Colonic mucosa (tissue), 4 donors: Measurements from ENCODE around the gene KRT74. TPM values are rescaled to one million over a fixed set of nuclear protein-coding genes. Genes with fewer than 3 reads are reported as not detected.

Experiments used
- DNase-seq: peaks from one replicate; pipeline ENCODE4 v3.0.0-alpha.2; 2020
- H3K27ac ChIP-seq: fragments of 200-600 bp; one replicate; pipeline ENCODE4 v1.8.0; 2021
- H3K27me3 ChIP-seq: fragments of 200-600 bp; one replicate; pipeline ENCODE4 v1.8.0; 2021
- H3K36me3 ChIP-seq: fragments of 200-600 bp; one replicate; pipeline ENCODE4 v1.8.0; 2021
- H3K4me1 ChIP-seq: fragments of 200-600 bp; one replicate; pipeline ENCODE4 v1.8.0; 2021; ENCODE audit warnings: mild to moderate bottlenecking
- H3K4me3 ChIP-seq: fragments of 200-600 bp; one replicate; pipeline ENCODE4 v1.8.0; 2021
- H3K9ac ChIP-seq, 2 donors: one replicate each; pipeline ENCODE4 v1.7.0; 2013; ENCODE audit warnings: control low read depth in 2 of 2, low read depth in 2 of 2, low read length in 2 of 2
- H3K9me3 ChIP-seq: fragments of 200-600 bp; one replicate; pipeline ENCODE4 v1.8.0; 2021
- intact Hi-C: fragments of 100-400 bp; cut with DNase I; formaldehyde crosslinking; loops from one replicate; pipeline ENCODE4 v1.14.1; 2022
- total RNA-seq, 2 donors: library from RNA; stranded (reverse); fragmentation: NEBNext Ultra II Directional in 1 of 2; extraction: Animal tissue kit (Norgen Biotek cat#: 25700) in 1 of 2; gene quantifications; one replicate each; pipeline ENCODE4 v1.2.1, GENCODE V29; 2021
- TF ChIP-seq, protein P1 (sequence below): fragments of 200-600 bp; IDR thresholded peaks from one replicate; pipeline ENCODE4 v1.8.0; 2022; ENCODE audit warnings: antibody characterized with exemption, mild to moderate bottlenecking
- donor health status: healthy.
- donor health status: DM: no; HTN: no; CAD: no.
- donor health status: DM: no; HTN: no; CAD: no.

The KRT74 gene
- total RNA-seq, 2 donors from 2014 or later: not detected

- no peaks in the 10 kb centered on the region for H3K9me3 ChIP-seq
- H3K4me3 ChIP-seq: no peak overlapping the region
- no peak overlapping the region for H3K27ac ChIP-seq
- peaks cover 15% of the 10 kb centered on the region for H3K27me3 ChIP-seq
- no peaks in the 10 kb centered on the region for H3K36me3 ChIP-seq
- no peak for DNase-seq
- H3K4me1 ChIP-seq: no peaks in the 10 kb centered on the region
- intact Hi-C loops: no loop called here
- no peak overlapping the region for H3K9ac ChIP-seq
- TF ChIP-seq, protein P1, sequence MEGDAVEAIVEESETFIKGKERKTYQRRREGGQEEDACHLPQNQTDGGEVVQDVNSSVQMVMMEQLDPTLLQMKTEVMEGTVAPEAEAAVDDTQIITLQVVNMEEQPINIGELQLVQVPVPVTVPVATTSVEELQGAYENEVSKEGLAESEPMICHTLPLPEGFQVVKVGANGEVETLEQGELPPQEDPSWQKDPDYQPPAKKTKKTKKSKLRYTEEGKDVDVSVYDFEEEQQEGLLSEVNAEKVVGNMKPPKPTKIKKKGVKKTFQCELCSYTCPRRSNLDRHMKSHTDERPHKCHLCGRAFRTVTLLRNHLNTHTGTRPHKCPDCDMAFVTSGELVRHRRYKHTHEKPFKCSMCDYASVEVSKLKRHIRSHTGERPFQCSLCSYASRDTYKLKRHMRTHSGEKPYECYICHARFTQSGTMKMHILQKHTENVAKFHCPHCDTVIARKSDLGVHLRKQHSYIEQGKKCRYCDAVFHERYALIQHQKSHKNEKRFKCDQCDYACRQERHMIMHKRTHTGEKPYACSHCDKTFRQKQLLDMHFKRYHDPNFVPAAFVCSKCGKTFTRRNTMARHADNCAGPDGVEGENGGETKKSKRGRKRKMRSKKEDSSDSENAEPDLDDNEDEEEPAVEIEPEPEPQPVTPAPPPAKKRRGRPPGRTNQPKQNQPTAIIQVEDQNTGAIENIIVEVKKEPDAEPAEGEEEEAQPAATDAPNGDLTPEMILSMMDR: no peak
These were observed 28.9 kb upstream of the KRT74 start for GRCh38 chr12:52602552-52602951.

- Histone ChIP-seq H3K9ac (no peak overlapping the region), H3K4me3 (no peak overlapping the region), H3K36me3 (no peaks in the 10 kb centered on the region), H3K27me3 (peaks cover 15% of the 10 kb centered on the region), H3K4me1 (no peaks in the 10 kb centered on the region), H3K27ac (no peak overlapping the region), H3K9me3 (no peaks in the 10 kb centered on the region)
- TF ChIP-seq, protein P1: no peak
- DNase-seq: no peak
- intact Hi-C loops: no loop called here
These were observed 28.0 kb upstream of the KRT74 start for GRCh38 chr12:52601671-52602070.

DNA sequence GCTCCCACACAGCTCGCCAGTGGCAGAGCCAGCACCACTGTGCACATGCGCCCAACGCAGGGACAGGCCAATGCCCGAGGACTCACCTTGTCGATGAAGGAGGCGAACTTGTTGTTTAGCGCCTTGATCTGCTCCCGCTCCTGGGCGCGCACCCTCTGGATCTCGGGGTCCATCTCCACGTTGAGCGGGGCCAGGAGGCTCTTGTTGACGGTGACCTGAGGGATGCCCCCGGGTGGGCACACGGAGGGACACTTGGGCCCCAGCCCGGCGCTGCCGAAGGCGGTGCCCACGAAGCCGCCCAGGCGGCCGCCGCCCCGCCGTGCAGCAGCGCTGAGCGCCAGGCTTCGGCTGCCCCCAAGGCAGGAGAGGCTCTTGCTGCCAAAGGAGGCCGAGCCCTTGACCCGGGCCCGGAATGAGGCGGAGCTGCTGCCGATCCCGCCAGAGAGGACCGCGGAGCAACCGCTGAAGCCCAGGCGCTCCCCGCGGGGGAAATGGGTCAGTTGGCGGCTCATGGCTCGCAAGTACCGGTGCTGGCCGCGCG lies 27.4 kb upstream of the KRT74 start, which contains the start of gene KRT72:
TSS of gene KRT72 (minus strand) at position 523 of the 541 bp plus-strand sequence. CDS start at position 512, 11 bp downstream.
- TF ChIP-seq, protein P1: no peak
- H3K36me3 ChIP-seq: no peaks in the 10 kb centered on the region
- H3K4me1 ChIP-seq: no peaks in the 10 kb centered on the region
- H3K27ac ChIP-seq: no peak within 1 kb of the TSS
- no peak within 1 kb of the TSS for H3K9ac ChIP-seq
- H3K27me3 ChIP-seq: peaks cover 15% of the 10 kb centered on the region
- no peak within 1 kb of the TSS for H3K4me3 ChIP-seq
- intact Hi-C loops: no loop called here
- no peaks in the 10 kb centered on the region for H3K9me3 ChIP-seq
- no peak for DNase-seq

DNA sequence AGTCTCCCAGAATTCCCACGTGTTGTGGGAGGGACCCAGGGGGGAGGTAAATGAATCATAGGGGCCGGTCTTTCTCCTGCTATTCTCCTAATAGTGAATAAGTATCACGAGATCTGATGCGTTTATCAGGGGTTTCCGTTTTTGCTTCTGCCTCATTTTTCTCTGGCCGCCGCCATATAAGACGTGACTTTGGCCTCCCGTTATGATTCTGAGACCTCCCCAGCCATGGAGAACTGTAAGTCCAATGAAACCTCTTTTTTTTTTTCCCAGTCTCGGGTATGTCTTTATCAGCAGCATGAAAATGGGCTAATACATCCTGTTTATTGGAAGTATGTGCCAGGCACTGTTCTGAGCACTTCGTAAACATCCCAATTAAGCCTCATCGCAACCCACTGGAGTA lies 26.8 kb upstream of the KRT74 start:
- Histone ChIP-seq H3K27ac (no peak overlapping the region), H3K4me1 (no peaks in the 10 kb centered on the region), H3K9ac (no peak overlapping the region), H3K4me3 (no peak overlapping the region), H3K27me3 (peaks cover 15% of the 10 kb centered on the region), H3K9me3 (no peaks in the 10 kb centered on the region), H3K36me3 (no peaks in the 10 kb centered on the region)
- TF ChIP-seq, protein P1: no peak
- DNase-seq: no peak
- intact Hi-C loops: no loop called here

GRCh38 chr12:52600071-52600470 lies 26.4 kb upstream of the KRT74 start:
- TF ChIP-seq, protein P1: no peak
- DNase-seq: no peak
- Histone ChIP-seq H3K27ac (no peak overlapping the region), H3K27me3 (peaks cover 15% of the 10 kb centered on the region), H3K9me3 (no peaks in the 10 kb centered on the region), H3K36me3 (no peaks in the 10 kb centered on the region), H3K9ac (no peak overlapping the region), H3K4me1 (no peaks in the 10 kb centered on the region), H3K4me3 (no peak overlapping the region)
- intact Hi-C loops: no loop called here
